HepG2 (cell line): ENCODE measurements around the gene KIAA2012. TPM values are rescaled to one million over a fixed set of nuclear protein-coding genes. Genes with fewer than 3 reads are reported as not detected.

ENCODE experiments used
- AHR ChIP-seq: IDR thresholded peaks from 2 replicates; pipeline ENCODE4 v1.6.1; 2018; ENCODE audit warnings: missing genetic modification reagents, missing compliant biosample characterization
- ATF1 ChIP-seq: IDR thresholded peaks from 2 replicates; pipeline ENCODE4 v1.6.1; 2016; ENCODE audit warnings: mild to moderate bottlenecking, control low read depth
- CCAR2 ChIP-seq: fragments of 200-400 bp; formaldehyde crosslinking; optimal IDR thresholded peaks from 2 replicates; pipeline ENCODE3; 2018; ENCODE audit warnings: low read depth, mild to moderate bottlenecking, low read length, moderate library complexity
- CCDC6 ChIP-seq: sonication (generic); formaldehyde crosslinking; IDR thresholded peaks from 2 replicates; pipeline ENCODE4 v1.8.1; 2022; ENCODE audit warnings: mild to moderate bottlenecking, missing genetic modification reagents, moderate library complexity
- GATAD1 ChIP-seq: IDR thresholded peaks from 2 replicates; pipeline ENCODE4 v1.6.1; 2016; ENCODE audit warnings: missing genetic modification reagents, missing compliant biosample characterization
- HES4 ChIP-seq: sonication (generic); formaldehyde crosslinking; IDR thresholded peaks from 2 replicates; pipeline ENCODE4 v1.9.0; 2021; ENCODE audit warnings: mild to moderate bottlenecking, missing genetic modification reagents, borderline replicate concordance
- HMGA1 ChIP-seq: sonication (generic); formaldehyde crosslinking; conservative IDR thresholded peaks from 2 replicates; pipeline ENCODE4 v1.4.0; 2020; ENCODE audit warnings: missing genetic modification reagents
- HNF4A ChIP-seq: sonication (generic); formaldehyde crosslinking; IDR thresholded peaks from 2 replicates; pipeline ENCODE4 v1.4.0; 2020; ENCODE audit warnings: missing genetic modification reagents
- HNRNPLL ChIP-seq: fragments of 200-400 bp; formaldehyde crosslinking; IDR thresholded peaks from 2 replicates; pipeline ENCODE4 v1.6.1; 2017; ENCODE audit warnings: mild to moderate bottlenecking, low read depth, low read length; ENCODE audit not compliant: poor library complexity, severe bottlenecking
- HOXA3 ChIP-seq: sonication (generic); formaldehyde crosslinking; IDR thresholded peaks from 2 replicates; pipeline ENCODE4 v1.5.0; 2020; ENCODE audit warnings: missing genetic modification reagents
- MBD4 ChIP-seq: IDR thresholded peaks from 2 replicates; pipeline ENCODE4 v1.6.1; 2012; ENCODE audit warnings: low read length, inconsistent platforms, borderline replicate concordance
- MTF2 ChIP-seq: sonication (generic); formaldehyde crosslinking; IDR thresholded peaks from 2 replicates; pipeline ENCODE4 v1.5.0; 2020; ENCODE audit warnings: missing genetic modification reagents, borderline replicate concordance
- MYC ChIP-seq: sonication (generic); formaldehyde crosslinking; IDR thresholded peaks from 2 replicates; pipeline ENCODE4 v1.9.0; 2021; ENCODE audit warnings: missing genetic modification reagents, borderline replicate concordance
- PHF20 ChIP-seq: sonication (generic); formaldehyde crosslinking; IDR thresholded peaks from 2 replicates; pipeline ENCODE4 v1.5.0; 2020; ENCODE audit warnings: mild to moderate bottlenecking, missing genetic modification reagents
- THAP11 ChIP-seq: IDR thresholded peaks from 2 replicates; pipeline ENCODE4 v1.6.1; 2016; ENCODE audit warnings: missing biosample characterization, missing genetic modification reagents
- ZFYVE20 ChIP-seq: sonication (generic); formaldehyde crosslinking; IDR thresholded peaks from 2 replicates; pipeline ENCODE4 v1.8.0; 2023; ENCODE audit warnings: low read depth, mild to moderate bottlenecking, moderate library complexity, missing genetic modification reagents, borderline replicate concordance
- ZNF143 ChIP-seq: sonication (generic); formaldehyde crosslinking; IDR thresholded peaks from 2 replicates; pipeline ENCODE4 v1.4.0; 2020; ENCODE audit warnings: missing genetic modification reagents
- ZNF563 ChIP-seq: sonication (generic); formaldehyde crosslinking; IDR thresholded peaks from 2 replicates; pipeline ENCODE4 v1.8.0; 2022; ENCODE audit warnings: mild to moderate bottlenecking, moderate library complexity, missing genetic modification reagents
- ZNF567 ChIP-seq: sonication (generic); formaldehyde crosslinking; IDR thresholded peaks from 2 replicates; pipeline ENCODE4 v1.8.1; 2023; ENCODE audit warnings: mild to moderate bottlenecking, missing genetic modification reagents, borderline replicate concordance
- ZNF598 ChIP-seq: sonication (generic); formaldehyde crosslinking; IDR thresholded peaks from 2 replicates; pipeline ENCODE4 v1.5.1; 2020; ENCODE audit warnings: mild to moderate bottlenecking, missing genetic modification reagents, borderline replicate concordance
- ZNF724P ChIP-seq: sonication (generic); formaldehyde crosslinking; IDR thresholded peaks from 2 replicates; pipeline ENCODE4 v1.8.0; 2022; ENCODE audit warnings: missing genetic modification reagents, borderline replicate concordance
- ZNF792 ChIP-seq: IDR thresholded peaks from 2 replicates; pipeline ENCODE4 v1.6.1; 2016
- ZNF800 ChIP-seq: sonication (generic); formaldehyde crosslinking; IDR thresholded peaks from 2 replicates; pipeline ENCODE4 v1.4.0; 2020; ENCODE audit warnings: missing genetic modification reagents
- ZSCAN12 ChIP-seq: sonication (generic); formaldehyde crosslinking; IDR thresholded peaks from 2 replicates; pipeline ENCODE4 v1.9.0; 2021; ENCODE audit warnings: mild to moderate bottlenecking, missing genetic modification reagents
- ZSCAN22 ChIP-seq: sonication (generic); formaldehyde crosslinking; IDR thresholded peaks from 2 replicates; pipeline ENCODE4 v1.4.0; 2020; ENCODE audit warnings: mild to moderate bottlenecking, missing genetic modification reagents
- polyA plus RNA-seq, 8 experiments: library from polyadenylated mRNA; depleted of rRNA in 3 of 8; stranded (reverse) in 7 of 8; unstranded in 1 of 8; fragments of >200 nt; fragmentation: Illumina TruSeq in 4 of 8; extraction: Trizol in 4 of 8; gene quantifications; 2 replicates each; pipeline versions ENCODE4 v1.2.1 to v1.2.3, GENCODE V29; 2011 to 2016; ENCODE audit warnings: low read depth in 4 of 8, missing spikeins in 1 of 8, mixed read lengths in 1 of 8; ENCODE audit not compliant: insufficient read depth in 1 of 8
- total RNA-seq, 5 experiments: library from RNA; depleted of rRNA; stranded (reverse); fragments of >200 nt; fragmentation: Illumina TruSeq; extraction: Trizol; gene quantifications; 2 replicates each; pipeline ENCODE4 v1.2.3, GENCODE V29; 2016; ENCODE audit warnings: low read depth in 1 of 5
- TF ChIP-seq, protein P1 (sequence below): sonication (generic); formaldehyde crosslinking; IDR thresholded peaks from 2 replicates; pipeline ENCODE4 v1.5.0; 2020; ENCODE audit warnings: mild to moderate bottlenecking, missing genetic modification reagents, borderline replicate concordance

KIAA2012 gene
- total and polyA plus RNA-seq, 2 of the 13 experiments (the other 11 are each of a cell fraction or from before 2014, with no cell fraction given) = not detected

GRCh38 chr2:202034249-202035088 lies 38.6 kb upstream of the KIAA2012 start (continued):
- TF ChIP-seq ZNF800 (CRISPR knock-in tag) = peak; percentile 94
- peak; percentile 57; the same call in 1 of the 2 replicates for TF ChIP-seq CCDC6 (CRISPR knock-in tag)
- TF ChIP-seq ZNF563 (CRISPR knock-in tag) = 0 out of 2 replicates have a peak, but pooled peaks have one; percentile 37
- 0 out of 2 replicates have a peak, but pooled peaks have one; percentile 19 for TF ChIP-seq ZNF567 (CRISPR knock-in tag)
- 0 out of 2 replicates have a peak, but pooled peaks have one; percentile 17 for TF ChIP-seq MYC (CRISPR knock-in tag)
- no peak for TF ChIP-seq HNRNPLL
- TF ChIP-seq ZSCAN12 (CRISPR knock-in tag) = no peak
- no peak for TF ChIP-seq AHR (CRISPR knock-in tag)
- TF ChIP-seq ATF1 = no peak
- TF ChIP-seq ZNF792 (CRISPR knock-in tag) = no peak
- no peak for TF ChIP-seq ZNF724P
- TF ChIP-seq ZSCAN22 (CRISPR knock-in tag) = no peak
- TF ChIP-seq HMGA1 = no peak
- no peak for TF ChIP-seq THAP11 (CRISPR knock-in tag)
- TF ChIP-seq GATAD1 (CRISPR knock-in tag) = no peak
- TF ChIP-seq, protein P1, sequence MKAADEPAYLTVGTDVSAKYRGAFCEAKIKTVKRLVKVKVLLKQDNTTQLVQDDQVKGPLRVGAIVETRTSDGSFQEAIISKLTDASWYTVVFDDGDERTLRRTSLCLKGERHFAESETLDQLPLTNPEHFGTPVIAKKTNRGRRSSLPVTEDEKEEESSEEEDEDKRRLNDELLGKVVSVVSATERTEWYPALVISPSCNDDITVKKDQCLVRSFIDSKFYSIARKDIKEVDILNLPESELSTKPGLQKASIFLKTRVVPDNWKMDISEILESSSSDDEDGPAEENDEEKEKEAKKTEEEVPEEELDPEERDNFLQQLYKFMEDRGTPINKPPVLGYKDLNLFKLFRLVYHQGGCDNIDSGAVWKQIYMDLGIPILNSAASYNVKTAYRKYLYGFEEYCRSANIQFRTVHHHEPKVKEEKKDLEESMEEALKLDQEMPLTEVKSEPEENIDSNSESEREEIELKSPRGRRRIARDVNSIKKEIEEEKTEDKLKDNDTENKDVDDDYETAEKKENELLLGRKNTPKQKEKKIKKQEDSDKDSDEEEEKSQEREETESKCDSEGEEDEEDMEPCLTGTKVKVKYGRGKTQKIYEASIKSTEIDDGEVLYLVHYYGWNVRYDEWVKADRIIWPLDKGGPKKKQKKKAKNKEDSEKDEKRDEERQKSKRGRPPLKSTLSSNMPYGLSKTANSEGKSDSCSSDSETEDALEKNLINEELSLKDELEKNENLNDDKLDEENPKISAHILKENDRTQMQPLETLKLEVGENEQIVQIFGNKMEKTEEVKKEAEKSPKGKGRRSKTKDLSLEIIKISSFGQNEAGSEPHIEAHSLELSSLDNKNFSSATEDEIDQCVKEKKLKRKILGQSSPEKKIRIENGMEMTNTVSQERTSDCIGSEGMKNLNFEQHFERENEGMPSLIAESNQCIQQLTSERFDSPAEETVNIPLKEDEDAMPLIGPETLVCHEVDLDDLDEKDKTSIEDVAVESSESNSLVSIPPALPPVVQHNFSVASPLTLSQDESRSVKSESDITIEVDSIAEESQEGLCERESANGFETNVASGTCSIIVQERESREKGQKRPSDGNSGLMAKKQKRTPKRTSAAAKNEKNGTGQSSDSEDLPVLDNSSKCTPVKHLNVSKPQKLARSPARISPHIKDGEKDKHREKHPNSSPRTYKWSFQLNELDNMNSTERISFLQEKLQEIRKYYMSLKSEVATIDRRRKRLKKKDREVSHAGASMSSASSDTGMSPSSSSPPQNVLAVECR (CRISPR knock-in tag) = no peak
- TF ChIP-seq HES4 (CRISPR knock-in tag) = no peak
- no peak for TF ChIP-seq ZFYVE20
- 0 out of 2 replicates have a peak, but pooled peaks have one; percentile 15 for TF ChIP-seq ZNF143 (CRISPR knock-in tag)
- TF ChIP-seq PHF20 (CRISPR knock-in tag) = no peak
- peak; percentile 41; the same call in 1 of the 2 replicates for TF ChIP-seq HOXA3
- no peak for TF ChIP-seq CCAR2
- 0 out of 2 replicates have a peak, but pooled peaks have one; percentile 55 for TF ChIP-seq MTF2
- TF ChIP-seq HNF4A (CRISPR knock-in tag) = no peak
- TF ChIP-seq MBD4 = no peak
- no peak for TF ChIP-seq ZNF598 (CRISPR knock-in tag)
